NCI-H2081 (cell line): ENCODE measurements around the gene XAGE1A.
"Not testable (repeated sequence)": the region's sequence is repeated elsewhere in the genome, so short reads cannot be mapped to it uniquely, and the experiment has no call there.

Experiments used
- DNase-seq, 2 experiments: peaks; one replicate each; lab custom pipeline; 2025; lab: John Stamatoyannopoulos, UW

Gene XAGE1A

DNA sequence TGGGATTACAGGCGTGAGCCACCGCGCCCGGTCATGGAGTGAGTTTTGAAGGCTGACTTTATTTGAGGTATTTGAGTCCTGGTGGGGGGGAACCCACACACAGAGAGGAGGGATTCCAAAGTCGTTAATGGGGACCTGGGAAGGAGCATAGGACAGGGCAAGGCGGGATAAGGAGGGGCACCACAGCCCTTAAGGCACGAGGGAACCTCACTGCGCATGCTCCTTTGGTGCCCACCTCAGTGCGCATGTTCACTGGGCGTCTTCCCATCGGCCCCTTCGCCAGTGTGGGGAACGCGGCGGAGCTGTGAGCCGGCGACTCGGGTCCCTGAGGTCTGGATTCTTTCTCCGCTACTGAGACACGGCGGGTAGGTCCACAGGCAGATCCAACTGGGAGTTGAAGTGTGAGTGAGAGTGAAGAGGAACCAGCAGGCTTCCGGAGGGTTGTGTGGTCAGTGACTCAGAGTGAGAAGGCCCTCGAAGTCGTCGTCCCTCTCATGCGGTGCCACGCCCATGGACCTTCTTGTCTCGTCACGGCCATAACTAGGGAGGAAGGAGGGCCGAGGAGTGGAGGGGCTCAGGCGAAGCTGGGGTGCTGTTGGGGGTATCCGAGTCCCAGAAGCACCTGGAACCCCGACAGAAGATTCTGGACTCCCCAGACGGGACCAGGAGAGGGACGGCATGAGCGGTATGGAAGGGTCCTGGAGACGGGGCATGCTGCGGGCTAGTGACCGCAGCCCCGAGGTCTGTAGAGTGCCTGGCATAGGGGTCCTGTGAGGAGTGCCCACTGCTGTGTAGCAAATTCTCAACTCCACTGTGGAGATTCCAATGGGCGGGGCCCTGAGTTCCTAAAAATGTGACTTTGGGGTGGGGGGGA, at the start of gene XAGE1A:
XAGE1A (plus strand) TSS at position 264 of the 874 bp plus-strand sequence. CDS start 1,554 bp downstream, outside the sequence.
- DNase-seq: not testable (repeated sequence)

DNA sequence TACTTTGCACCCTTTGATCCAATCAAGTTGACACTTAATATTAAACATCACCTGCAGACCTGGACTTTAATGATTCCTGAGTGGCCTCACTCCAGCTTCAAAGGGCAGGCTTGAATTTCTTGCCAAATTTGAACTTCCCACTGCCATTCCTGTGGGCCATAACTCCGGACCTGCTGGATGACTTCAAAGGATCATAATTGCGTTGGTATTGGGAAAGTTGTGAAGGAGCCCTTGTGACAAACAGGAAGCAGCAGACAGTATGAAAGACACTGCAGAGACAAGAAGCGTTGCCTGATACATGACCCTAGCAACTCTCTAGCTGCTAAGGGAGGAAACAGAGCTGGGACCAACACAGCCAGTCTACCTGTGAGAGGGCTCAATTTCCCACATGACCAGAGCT, 43.6 kb upstream of the XAGE1A start:
- DNase-seq: not testable (repeated sequence)

DNA sequence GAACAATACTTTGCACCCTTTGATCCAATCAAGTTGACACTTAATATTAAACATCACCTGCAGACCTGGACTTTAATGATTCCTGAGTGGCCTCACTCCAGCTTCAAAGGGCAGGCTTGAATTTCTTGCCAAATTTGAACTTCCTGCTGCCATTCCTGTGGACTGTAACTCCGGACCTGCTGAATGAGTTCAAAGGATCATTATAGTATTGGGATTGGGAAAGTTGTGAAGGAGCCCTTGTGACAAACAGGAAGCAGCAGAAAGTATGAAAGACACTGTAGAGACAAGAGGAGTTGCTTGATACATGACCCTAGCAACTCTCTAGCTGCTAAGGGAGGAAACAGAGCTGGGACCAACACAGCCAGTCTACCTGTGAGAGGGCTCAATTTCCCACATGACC, 24.3 kb upstream of the XAGE1A start:
- not testable (repeated sequence) for DNase-seq

DNA sequence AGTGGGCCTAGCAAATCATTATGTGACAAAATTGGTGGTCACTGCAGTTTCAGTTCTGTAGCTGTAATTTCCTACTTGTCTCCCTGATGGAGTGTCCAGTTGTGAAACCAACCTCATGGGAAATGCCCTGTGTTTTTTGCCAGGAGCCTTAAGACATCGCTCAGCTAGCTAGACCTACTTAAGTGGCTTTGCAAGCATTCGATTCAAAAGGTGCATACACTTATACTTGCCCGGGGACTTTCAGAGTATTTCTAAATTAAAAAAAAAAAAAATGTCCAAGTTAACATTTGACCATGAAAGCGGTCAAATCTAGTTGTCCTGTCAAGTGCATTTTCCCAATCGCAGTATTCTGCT, 788 bp downstream of the XAGE1A start:
- not testable (repeated sequence) for DNase-seq

DNA sequence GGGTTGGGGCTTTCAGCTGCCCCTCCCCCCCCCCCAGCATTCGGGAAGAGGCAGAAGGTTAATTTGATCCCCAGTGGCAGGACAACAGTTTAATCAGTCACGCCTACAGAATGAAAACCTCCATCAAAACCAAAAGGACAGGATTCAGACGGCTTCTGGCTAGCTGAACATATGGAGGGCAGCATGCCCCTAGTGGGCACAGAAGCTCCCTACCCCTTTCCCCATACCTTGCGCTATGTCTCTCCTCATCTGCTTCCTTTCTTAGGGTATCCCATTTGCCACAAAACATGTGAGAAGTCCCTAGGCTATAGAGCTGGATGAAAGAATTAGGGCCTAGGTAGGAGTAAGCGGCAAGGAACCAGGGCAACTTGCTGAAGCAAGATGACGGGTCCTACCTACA, 5.8 kb downstream of the XAGE1A start:
- not testable (repeated sequence) for DNase-seq

DNA sequence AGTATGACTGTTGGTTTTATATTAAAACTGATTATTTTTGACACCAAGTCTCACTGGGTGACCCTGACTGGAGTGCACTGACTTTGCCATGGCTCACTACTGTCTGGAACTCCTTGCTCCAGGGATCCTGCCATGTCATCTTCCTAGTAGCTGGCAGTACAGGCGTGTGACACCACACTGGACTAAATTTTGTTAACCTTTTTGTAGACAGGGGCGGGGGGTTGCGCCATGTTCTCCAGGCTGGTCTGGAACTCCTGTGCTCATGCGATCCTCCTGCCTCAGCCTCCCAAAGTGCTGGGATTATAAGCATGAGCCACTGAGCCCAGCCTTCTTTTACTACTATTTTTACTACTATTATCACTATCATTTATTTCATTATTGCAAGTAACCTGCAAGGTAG, 8.9 kb downstream of the XAGE1A start:
- DNase-seq: no peak

- DNase-seq: no peak
Observed at GRCh38 chrX:52507331-52507730, 11.7 kb downstream of the XAGE1A start.

DNA sequence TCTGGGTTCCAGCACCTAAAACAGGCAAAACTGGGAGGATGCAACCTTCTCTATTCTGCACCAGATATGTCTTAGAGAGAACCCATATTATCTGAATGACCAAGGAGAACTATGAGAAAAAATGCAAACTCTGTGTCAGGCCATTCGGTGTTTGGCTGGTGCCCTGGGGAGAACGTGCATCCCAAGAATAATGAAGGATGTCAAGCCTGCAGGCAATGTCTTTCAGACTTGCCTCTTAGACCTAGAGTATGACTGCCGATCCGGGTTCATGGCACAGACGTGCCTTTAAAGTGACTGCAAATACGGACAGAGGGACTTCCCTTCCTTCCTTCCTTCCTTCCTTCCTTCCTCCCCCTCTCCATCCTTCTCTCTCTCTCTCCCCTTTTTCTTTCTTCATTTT, 14.3 kb downstream of the XAGE1A start:
- DNase-seq: no peak

GRCh38 chrX:52511126-52511525, 15.5 kb downstream of the XAGE1A start:
- not testable (repeated sequence) for DNase-seq

- DNase-seq: not testable (repeated sequence)
Observed at GRCh38 chrX:52516110-52516986, 20.7 kb downstream of the XAGE1A start.

GRCh38 chrX:52516987-52517325, 21.3 kb downstream of the XAGE1A start, which contains the start of gene XAGE1B:
Gene XAGE1B (minus strand): TSS chrX:52517063. CDS start chrX:52515527, 1,536 bp downstream.
- DNase-seq: not testable (repeated sequence)

GRCh38 chrX:52541051-52541450, 45.4 kb downstream of the XAGE1A start:
- not testable (repeated sequence) for DNase-seq

DNA sequence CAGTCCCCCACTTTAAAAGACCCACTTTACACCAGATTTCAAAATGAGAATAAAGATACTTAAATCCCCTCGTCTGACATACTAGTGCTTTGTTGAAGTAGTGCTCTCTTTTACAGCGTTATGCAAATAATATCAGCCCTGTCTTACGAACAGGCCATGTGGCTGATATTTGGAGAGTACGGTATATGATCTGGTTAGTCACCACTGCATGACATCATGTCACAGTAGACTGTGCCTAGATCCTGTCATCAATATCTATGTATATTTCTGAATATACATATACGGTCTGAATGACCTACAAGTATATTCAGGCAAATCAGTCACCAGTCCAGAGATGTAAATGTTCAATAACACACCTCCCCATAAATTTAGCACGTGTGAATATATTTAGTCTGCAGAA, 46.7 kb downstream of the XAGE1A start:
- no peak for DNase-seq

DNA sequence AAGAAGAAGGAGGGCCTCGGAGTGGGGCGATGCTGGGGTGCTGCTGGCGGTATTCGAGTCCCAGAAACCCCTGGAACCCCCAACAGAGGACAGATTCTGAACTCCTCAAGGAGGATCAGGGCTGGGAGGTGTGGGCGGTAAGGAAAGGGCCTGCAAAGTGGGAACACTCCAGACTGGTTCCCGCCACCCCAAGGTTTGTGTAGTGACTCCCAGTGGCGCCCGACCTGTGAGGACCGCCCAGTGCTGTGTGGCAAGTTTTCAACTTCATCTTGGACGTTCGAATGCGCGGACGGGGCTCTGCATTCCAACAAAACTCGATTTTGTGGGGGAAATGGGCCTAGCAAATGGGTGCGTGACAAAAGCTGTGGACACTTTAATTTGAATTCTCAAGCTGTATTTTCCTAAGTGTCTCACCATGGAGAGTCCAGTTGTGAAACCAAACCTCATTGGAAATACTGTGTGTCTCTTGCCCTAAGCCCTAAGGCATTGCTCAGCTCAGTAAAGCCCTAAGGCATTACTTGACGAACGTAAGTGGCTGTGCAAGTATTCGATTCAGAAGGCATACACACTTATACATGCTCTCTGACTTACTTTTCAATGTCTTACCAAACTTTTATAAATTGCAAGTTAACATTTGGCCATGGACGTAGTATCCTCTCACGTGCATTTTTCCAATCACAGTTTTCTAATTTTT, 48.7 kb downstream of the XAGE1A start:
- DNase-seq: no peak

GRCh38 chrX:52548769-52549168, 53.2 kb downstream of the XAGE1A start:
- DNase-seq: not testable (repeated sequence)
